GM19351 (cell line): Measurements from ENCODE around the gene ARGLU1.

Experiments
- ATAC-seq: cut with Tn5 transposase; IDR thresholded peaks from one replicate; pipeline ENCODE4 v1.9.1; 2021; ENCODE audit warnings: mild to moderate bottlenecking, moderate library complexity; ENCODE audit not compliant: unreplicated experiment

ARGLU1 gene

GRCh38 chr13:106503730-106504453 lies 64.0 kb downstream of the ARGLU1 start:
- no peak for ATAC-seq

GRCh38 chr13:106503272-106503671 lies 64.7 kb downstream of the ARGLU1 start:
- ATAC-seq = no peak

- no peak for ATAC-seq
Observed at GRCh38 chr13:106500445-106500844, 67.5 kb downstream of the ARGLU1 start.

GRCh38 chr13:106499896-106500295 lies 68.0 kb downstream of the ARGLU1 start:
- peak; percentile 66 for ATAC-seq

GRCh38 chr13:106499113-106499512 lies 68.8 kb downstream of the ARGLU1 start:
- no peak for ATAC-seq

GRCh38 chr13:106498571-106498970 lies 69.4 kb downstream of the ARGLU1 start:
- ATAC-seq = no peak

DNA sequence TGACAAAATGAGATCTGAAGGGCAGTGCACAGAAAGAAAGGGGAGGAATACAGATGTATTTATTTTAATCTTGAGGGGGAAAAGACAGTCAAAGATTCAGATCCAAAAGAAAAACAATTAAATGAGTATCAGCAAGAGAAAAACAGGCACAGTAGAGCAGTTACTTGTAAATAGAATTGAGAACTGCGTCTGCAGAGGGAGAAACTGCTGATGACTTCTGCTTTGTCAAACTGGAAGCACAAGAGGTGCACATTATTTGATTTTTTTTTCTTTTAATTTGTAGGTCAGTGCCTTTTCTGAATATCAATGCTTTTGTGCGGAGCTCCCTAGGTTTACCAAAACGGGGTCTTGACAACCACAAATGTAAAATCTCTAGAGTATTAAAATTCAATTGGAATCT lies 69.8 kb downstream of the ARGLU1 start:
- ATAC-seq = no peak

DNA sequence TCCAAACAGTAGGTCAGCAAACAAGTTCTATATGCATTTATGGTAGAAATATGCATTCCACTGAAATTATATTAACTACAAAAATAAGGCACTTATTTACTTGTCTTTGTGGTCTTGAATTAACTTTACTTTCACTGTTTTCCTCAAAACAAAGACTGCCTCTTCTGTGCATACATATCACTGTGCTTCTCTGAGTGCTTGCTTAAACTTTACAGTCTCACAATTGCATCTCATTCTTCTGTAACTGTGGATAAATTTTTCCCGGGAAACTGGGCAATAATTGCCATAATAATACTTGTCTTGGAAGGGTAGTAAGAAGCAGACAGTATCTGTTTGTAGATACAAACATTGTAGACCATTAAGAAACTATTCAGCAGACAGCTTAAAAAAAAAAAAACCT lies 70.9 kb downstream of the ARGLU1 start:
- ATAC-seq = no peak

- ATAC-seq = no peak
Observed at GRCh38 chr13:106496072-106496997, 71.6 kb downstream of the ARGLU1 start.

DNA sequence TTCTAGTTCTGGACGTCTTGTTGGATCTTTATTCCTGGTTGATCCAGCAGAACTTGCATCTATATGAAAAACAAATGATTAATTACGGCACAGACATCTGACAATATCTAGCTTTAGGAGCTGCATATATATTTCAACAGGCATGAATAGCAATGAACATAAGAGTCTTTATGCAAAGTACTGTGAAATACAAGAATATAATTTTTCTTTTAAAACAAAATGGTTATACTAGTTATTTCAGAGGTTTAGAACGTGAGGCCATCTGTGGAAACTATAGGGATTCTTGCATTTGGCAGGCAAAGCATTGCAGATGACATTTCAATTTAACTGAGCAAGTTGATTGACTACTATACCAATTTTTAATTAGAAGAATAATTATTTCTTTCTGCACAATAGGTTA lies 73.0 kb downstream of the ARGLU1 start:
- ATAC-seq = no peak

DNA sequence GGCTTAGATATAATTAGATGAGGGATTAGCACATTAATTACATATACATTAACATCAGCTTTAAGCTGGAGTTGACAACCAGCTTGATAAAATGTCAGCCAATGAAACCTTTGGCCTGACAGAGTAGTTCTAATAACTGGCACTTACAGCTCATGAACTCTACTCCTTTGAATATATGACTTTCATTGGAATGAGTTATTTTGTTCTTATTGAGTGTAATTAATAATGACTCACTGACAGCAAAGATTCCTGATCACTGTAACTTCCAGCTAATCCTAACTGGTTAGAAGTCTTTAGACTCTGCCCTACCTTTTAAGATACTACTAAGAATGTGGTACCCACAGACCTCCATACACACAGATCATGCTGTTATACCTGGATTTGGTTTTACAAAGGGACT lies 73.4 kb downstream of the ARGLU1 start:
- no peak for ATAC-seq

- peak; percentile 80 for ATAC-seq
Observed at GRCh38 chr13:106493533-106494220, 74.3 kb downstream of the ARGLU1 start.

- ATAC-seq = no peak
Observed at GRCh38 chr13:106492588-106493475, 75.1 kb downstream of the ARGLU1 start.

GRCh38 chr13:106491928-106492587 lies 75.9 kb downstream of the ARGLU1 start:
- no peak for ATAC-seq
